Liver (tissue), 9 donors: ENCODE data around the gene KRTAP10-8. TPM values are rescaled to one million over a fixed set of nuclear protein-coding genes. Genes with fewer than 3 reads are reported as not detected.

Source experiments
- DNase-seq: peaks from one replicate; pipeline ENCODE4 v3.0.0-alpha.2; 2017; ENCODE audit warnings: low spot score
- H3K27ac ChIP-seq, 2 donors: one replicate each; pipeline ENCODE4 v1.7.0; 2013; ENCODE audit warnings: inconsistent platforms in 2 of 2, low read length in 2 of 2, control low read depth in 1 of 2, low read depth in 1 of 2, mild to moderate bottlenecking in 1 of 2
- H3K27me3 ChIP-seq, 4 donors: one replicate each; pipeline versions ENCODE4 v1.6.1 to v1.7.0; 2013; ENCODE audit warnings: low read length in 3 of 4, inconsistent platforms in 1 of 4, mild to moderate bottlenecking in 1 of 4, moderate library complexity in 1 of 4; ENCODE audit not compliant: control insufficient read depth in 4 of 4, insufficient read depth in 4 of 4
- H3K36me3 ChIP-seq, 4 donors: one replicate each; pipeline versions ENCODE4 v1.6.1 to v1.7.0; 2013; ENCODE audit warnings: low read length in 3 of 4, mild to moderate bottlenecking in 3 of 4, low read depth in 1 of 4, moderate library complexity in 1 of 4; ENCODE audit not compliant: control insufficient read depth in 4 of 4, insufficient read depth in 3 of 4
- H3K4me1 ChIP-seq, 4 donors: one replicate each; pipeline versions ENCODE4 v1.6.1 to v1.7.0; 2013; ENCODE audit warnings: low read length in 3 of 4, mild to moderate bottlenecking in 3 of 4, moderate library complexity in 1 of 4; ENCODE audit not compliant: control insufficient read depth in 4 of 4, insufficient read depth in 4 of 4
- H3K4me3 ChIP-seq, 3 donors: one replicate each; pipeline versions ENCODE4 v1.6.1 to v1.7.0; 2013; ENCODE audit warnings: low read length in 3 of 3, control low read depth in 1 of 3, low read depth in 1 of 3, mild to moderate bottlenecking in 1 of 3
- H3K9ac ChIP-seq, 2 donors: one replicate each; pipeline ENCODE4 v1.7.0; 2013; ENCODE audit warnings: low read length in 2 of 2, mild to moderate bottlenecking in 2 of 2, moderate library complexity in 2 of 2, control low read depth in 1 of 2, low read depth in 1 of 2
- H3K9me3 ChIP-seq, 4 donors: one replicate each; pipeline versions ENCODE4 v1.6.1 to v1.7.0; 2013; ENCODE audit warnings: low read length in 3 of 4; ENCODE audit not compliant: control insufficient read depth in 4 of 4
- ATF3 ChIP-seq: IDR thresholded peaks from 2 replicates; pipeline ENCODE4 v1.6.1; 2016; ENCODE audit warnings: antibody characterized with exemption
- CTCF ChIP-seq: fragments of 150-350 bp; IDR thresholded peaks from 2 replicates; pipeline ENCODE4 v1.5.1; 2017; ENCODE audit warnings: improper control_type of control experiment, low read depth, low read length; ENCODE audit not compliant: missing input control
- EGR1 ChIP-seq, 2 donors: IDR thresholded peaks; 2 replicates each; pipeline ENCODE4 v1.6.1; 2016 to 2018; ENCODE audit warnings: antibody characterized with exemption in 2 of 2, low read depth in 2 of 2
- FOXA1 ChIP-seq: IDR thresholded peaks from 2 replicates; pipeline ENCODE4 v1.6.1; 2016; ENCODE audit warnings: antibody characterized with exemption
- FOXA2 ChIP-seq: IDR thresholded peaks from 2 replicates; pipeline ENCODE4 v1.6.1; 2016; ENCODE audit warnings: antibody characterized with exemption
- HNF4A ChIP-seq, 2 donors: conservative IDR thresholded peaks; 2 replicates each; pipeline ENCODE4 v1.6.1; 2016; ENCODE audit warnings: antibody characterized with exemption in 2 of 2, mild to moderate bottlenecking in 2 of 2
- HNF4G ChIP-seq: IDR thresholded peaks from 2 replicates; pipeline ENCODE4 v1.6.1; 2016; ENCODE audit warnings: antibody characterized with exemption
- JUND ChIP-seq, 2 donors: IDR thresholded peaks; 2 replicates each; pipeline ENCODE4 v1.6.1; 2016; ENCODE audit warnings: antibody characterized with exemption in 2 of 2
- MAX ChIP-seq: IDR thresholded peaks from 2 replicates; pipeline ENCODE4 v1.6.1; 2016; ENCODE audit warnings: antibody characterized with exemption
- RAD21 ChIP-seq, 2 donors: IDR thresholded peaks; 2 replicates each; pipeline ENCODE4 v1.6.1; 2016; ENCODE audit warnings: antibody characterized with exemption in 2 of 2, mild to moderate bottlenecking in 2 of 2
- REST ChIP-seq: IDR thresholded peaks from 2 replicates; pipeline ENCODE4 v1.6.1; 2016; ENCODE audit warnings: antibody characterized with exemption, mild to moderate bottlenecking
- RXRA ChIP-seq, 2 donors: IDR thresholded peaks; 2 replicates each; pipeline ENCODE4 v1.6.1; 2017 to 2018; ENCODE audit warnings: antibody characterized with exemption in 2 of 2, mild to moderate bottlenecking in 1 of 2
- SP1 ChIP-seq: IDR thresholded peaks from 2 replicates; pipeline ENCODE4 v1.6.1; 2018; ENCODE audit warnings: antibody characterized with exemption, mild to moderate bottlenecking
- TAF1 ChIP-seq: conservative IDR thresholded peaks from 2 replicates; pipeline ENCODE4 v1.6.1; 2016; ENCODE audit warnings: antibody characterized with exemption, mild to moderate bottlenecking
- YY1 ChIP-seq: IDR thresholded peaks from 2 replicates; pipeline ENCODE4 v1.6.1; 2016; ENCODE audit warnings: antibody characterized with exemption, mild to moderate bottlenecking
- ZBTB33 ChIP-seq: IDR thresholded peaks from 2 replicates; pipeline ENCODE4 v1.6.1; 2016; ENCODE audit warnings: antibody characterized with exemption
- WGBS: extraction: QIAGEN DNeasy Blood & Tissue Kit; methylation state at CpG from one replicate; pipeline ENCODE4 v1.1.7; 2013; 5-methylcytosine and 5-hydroxymethylcytosine counted together
- polyA plus RNA-seq, 2 donors: library from polyadenylated mRNA; stranded (reverse) in 1 of 2; unstranded in 1 of 2; fragments of 200-250 nt in 1 of 2; fragments of >200 nt in 1 of 2; fragmentation: Nextera tagmentation in 1 of 2; extraction: Ambion mirVana in 1 of 2; gene quantifications; one replicate each; pipeline versions ENCODE4 v1.2.1 to v1.2.3, GENCODE V29; 2013 to 2015
- total RNA-seq, 2 donors: library from RNA; depleted of rRNA; stranded (reverse); fragments of >200 nt; gene quantifications; one replicate each; pipeline ENCODE4 v1.2.3, GENCODE V29; 2014
- donor health status: healthy.
- donor health status: healthy.
- donor health status: healthy.
- donor health status: healthy.
- donor health status: healthy.

KRTAP10-8 gene
- total and polyA plus RNA-seq, 4 donors = not detected

- H3K9ac ChIP-seq = no peak overlapping the region
- H3K9me3 ChIP-seq = peaks cover 0 to 9% (median under 1%) of the 10 kb centered on the region in 4 donors
- H3K4me1 ChIP-seq = no peaks in the 10 kb centered on the region
- H3K36me3 ChIP-seq = no peaks in the 10 kb centered on the region
- no peak overlapping the region for H3K4me3 ChIP-seq
- no peak for DNase-seq
- TF ChIP-seq HNF4G (no peak), JUND (IDR thresholded peaks at IDR 0.05) (no peak), MAX (no peak), FOXA1 (no peak), REST (no peak), CTCF (no peak), ATF3 (no peak), RXRA (IDR thresholded peaks at IDR 0.05) (no peak), EGR1 (IDR thresholded peaks at IDR 0.05; ENCODE audit: low read depth in 2 of 2) (no peak), FOXA2 (no peak), YY1 (no peak), RAD21 (IDR thresholded peaks at IDR 0.05) (no peak), ZBTB33 (no peak), SP1 (no peak), TAF1 (no peak)
- 87% methylated on average over 3 of the region's 3 CpGs for WGBS
- H3K27ac ChIP-seq = no peak overlapping the region
- H3K27me3 ChIP-seq = no peaks in the 10 kb centered on the region
Observed at GRCh38 chr21:44585892-44586291, 26.0 kb upstream of the KRTAP10-8 start.

- WGBS = 95% methylated on average over 2 of the region's 2 CpGs
Observed at GRCh38 chr21:44589094-44589493, 22.8 kb upstream of the KRTAP10-8 start.

More at GRCh38 chr21:44589094-44589493, 22.8 kb upstream of the KRTAP10-8 start:
- Histone ChIP-seq H3K36me3 (no peaks in the 10 kb centered on the region), H3K4me3 (no peak overlapping the region), H3K9me3 (peaks cover 0 to 6% (median 0%) of the 10 kb centered on the region in 4 donors), H3K9ac (no peak overlapping the region), H3K27ac (no peak overlapping the region), H3K27me3 (no peaks in the 10 kb centered on the region), H3K4me1 (peaks cover 1 to 24% (median 15%) of the 10 kb centered on the region in 4 donors)
- no peak for DNase-seq
- no peak for TF ChIP-seq ATF3
- no peak for TF ChIP-seq HNF4A (conservative IDR thresholded peaks at IDR 0.05)
- TF ChIP-seq RXRA (IDR thresholded peaks at IDR 0.05) = no peak
- no peak for TF ChIP-seq REST
- TF ChIP-seq EGR1 (IDR thresholded peaks at IDR 0.05; ENCODE audit: low read depth in 2 of 2) = no peak
- no peak for TF ChIP-seq YY1
- no peak for TF ChIP-seq HNF4G
- no peak for TF ChIP-seq CTCF
- TF ChIP-seq RAD21 (IDR thresholded peaks at IDR 0.05) = no peak
- TF ChIP-seq JUND (IDR thresholded peaks at IDR 0.05) = no peak
- TF ChIP-seq MAX = no peak
- no peak for TF ChIP-seq FOXA1
- TF ChIP-seq FOXA2 = no peak
